Hepatocyte (in vitro differentiated cells): ENCODE results near the gene PEX26.

Experiments
- EZH2 ChIP-seq: fragments of 200-600 bp; sonication (generic); IDR thresholded peaks from 2 replicates; pipeline ENCODE4 v1.6.1; 2016; ENCODE audit warnings: antibody characterized with exemption, mild to moderate bottlenecking, borderline replicate concordance
- TF ChIP-seq, protein P1 (sequence below): fragments of 200-600 bp; sonication (generic); IDR thresholded peaks from 2 replicates; pipeline ENCODE4 v1.5.1; 2016; ENCODE audit warnings: antibody characterized with exemption, mild to moderate bottlenecking; ENCODE audit not compliant: poor library complexity

- TF ChIP-seq, protein P1, sequence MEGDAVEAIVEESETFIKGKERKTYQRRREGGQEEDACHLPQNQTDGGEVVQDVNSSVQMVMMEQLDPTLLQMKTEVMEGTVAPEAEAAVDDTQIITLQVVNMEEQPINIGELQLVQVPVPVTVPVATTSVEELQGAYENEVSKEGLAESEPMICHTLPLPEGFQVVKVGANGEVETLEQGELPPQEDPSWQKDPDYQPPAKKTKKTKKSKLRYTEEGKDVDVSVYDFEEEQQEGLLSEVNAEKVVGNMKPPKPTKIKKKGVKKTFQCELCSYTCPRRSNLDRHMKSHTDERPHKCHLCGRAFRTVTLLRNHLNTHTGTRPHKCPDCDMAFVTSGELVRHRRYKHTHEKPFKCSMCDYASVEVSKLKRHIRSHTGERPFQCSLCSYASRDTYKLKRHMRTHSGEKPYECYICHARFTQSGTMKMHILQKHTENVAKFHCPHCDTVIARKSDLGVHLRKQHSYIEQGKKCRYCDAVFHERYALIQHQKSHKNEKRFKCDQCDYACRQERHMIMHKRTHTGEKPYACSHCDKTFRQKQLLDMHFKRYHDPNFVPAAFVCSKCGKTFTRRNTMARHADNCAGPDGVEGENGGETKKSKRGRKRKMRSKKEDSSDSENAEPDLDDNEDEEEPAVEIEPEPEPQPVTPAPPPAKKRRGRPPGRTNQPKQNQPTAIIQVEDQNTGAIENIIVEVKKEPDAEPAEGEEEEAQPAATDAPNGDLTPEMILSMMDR: no peak
- no peak for TF ChIP-seq EZH2
Observed at GRCh38 chr22:18112440-18112839, 34.6 kb downstream of the PEX26 start.
